Measurements from ENCODE around the gene ADCY2. TPM values are rescaled to one million over a fixed set of nuclear protein-coding genes. Genes with fewer than 3 reads are reported as not detected.

The ADCY2 gene
- total and polyA plus RNA-seq, 9 of the 15 experiments (the other 6 are each of a cell fraction or from before 2014, with no cell fraction given): 0.01 to 0.15 (median 0.03) TPM; not detected in 5

- 4% methylated on average over 11 of the region's 11 CpGs for WGBS (ENCODE audit: insufficient coverage, low coverage, missing lambda C conversion rate)
- TF ChIP-seq RFX7 (CRISPR knock-in tag; IDR thresholded peaks at IDR 0.05) (no peak), POLR2A (conservative IDR thresholded peaks at IDR 0.05) (no peak), ZNF780A (CRISPR knock-in tag; IDR thresholded peaks at IDR 0.05) (no peak), ZNF696 (CRISPR knock-in tag; conservative IDR thresholded peaks at IDR 0.05) (no peak), NR0B1 (IDR thresholded peaks at IDR 0.05; ENCODE audit: partially characterized antibody) (no peak), HCFC1 (IDR thresholded peaks at IDR 0.05; ENCODE audit: low read depth, low read length) (no peak), ZFPM2 (CRISPR knock-in tag; IDR thresholded peaks at IDR 0.05) (no peak), CEBPB (tag; IDR thresholded peaks at IDR 0.05) (peak; percentile 61; the same call in 1 of the 2 replicates), SMC3 (conservative IDR thresholded peaks at IDR 0.05; ENCODE audit: insufficient read depth, low read depth, low read length) (0 out of 2 replicates have a peak, but pooled peaks have one; percentile 18), FUS (optimal IDR thresholded peaks at IDR 0.05; ENCODE audit: low read depth, low read length) (no peak), BRF2 (IDR thresholded peaks at IDR 0.05; ENCODE audit: borderline replicate concordance, insufficient read depth, insufficient read length) (no peak), ZNF253 (CRISPR knock-in tag; conservative IDR thresholded peaks at IDR 0.05) (no peak), SRSF7 (optimal IDR thresholded peaks at IDR 0.05; ENCODE audit: low read depth, low read length) (no peak)
- TF ChIP-seq, protein P1, sequence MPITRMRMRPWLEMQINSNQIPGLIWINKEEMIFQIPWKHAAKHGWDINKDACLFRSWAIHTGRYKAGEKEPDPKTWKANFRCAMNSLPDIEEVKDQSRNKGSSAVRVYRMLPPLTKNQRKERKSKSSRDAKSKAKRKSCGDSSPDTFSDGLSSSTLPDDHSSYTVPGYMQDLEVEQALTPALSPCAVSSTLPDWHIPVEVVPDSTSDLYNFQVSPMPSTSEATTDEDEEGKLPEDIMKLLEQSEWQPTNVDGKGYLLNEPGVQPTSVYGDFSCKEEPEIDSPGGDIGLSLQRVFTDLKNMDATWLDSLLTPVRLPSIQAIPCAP (CRISPR knock-in tag; IDR thresholded peaks at IDR 0.05; ENCODE audit: borderline replicate concordance): no peak
- TF ChIP-seq, protein P2, sequence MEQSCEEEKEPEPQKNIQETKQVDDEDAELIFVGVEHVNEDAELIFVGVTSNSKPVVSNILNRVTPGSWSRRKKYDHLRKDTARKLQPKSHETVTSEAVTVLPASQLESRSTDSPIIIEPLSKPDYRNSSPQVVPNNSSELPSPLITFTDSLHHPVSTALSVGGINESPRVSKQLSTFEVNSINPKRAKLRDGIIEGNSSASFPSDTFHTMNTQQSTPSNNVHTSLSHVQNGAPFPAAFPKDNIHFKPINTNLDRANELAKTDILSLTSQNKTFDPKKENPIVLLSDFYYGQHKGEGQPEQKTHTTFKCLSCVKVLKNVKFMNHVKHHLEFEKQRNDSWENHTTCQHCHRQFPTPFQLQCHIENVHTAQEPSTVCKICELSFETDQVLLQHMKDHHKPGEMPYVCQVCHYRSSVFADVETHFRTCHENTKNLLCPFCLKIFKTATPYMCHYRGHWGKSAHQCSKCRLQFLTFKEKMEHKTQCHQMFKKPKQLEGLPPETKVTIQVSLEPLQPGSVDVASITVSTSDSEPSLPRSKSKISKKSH (CRISPR knock-in tag; IDR thresholded peaks at IDR 0.05): no peak
- TF ChIP-seq, protein P3, sequence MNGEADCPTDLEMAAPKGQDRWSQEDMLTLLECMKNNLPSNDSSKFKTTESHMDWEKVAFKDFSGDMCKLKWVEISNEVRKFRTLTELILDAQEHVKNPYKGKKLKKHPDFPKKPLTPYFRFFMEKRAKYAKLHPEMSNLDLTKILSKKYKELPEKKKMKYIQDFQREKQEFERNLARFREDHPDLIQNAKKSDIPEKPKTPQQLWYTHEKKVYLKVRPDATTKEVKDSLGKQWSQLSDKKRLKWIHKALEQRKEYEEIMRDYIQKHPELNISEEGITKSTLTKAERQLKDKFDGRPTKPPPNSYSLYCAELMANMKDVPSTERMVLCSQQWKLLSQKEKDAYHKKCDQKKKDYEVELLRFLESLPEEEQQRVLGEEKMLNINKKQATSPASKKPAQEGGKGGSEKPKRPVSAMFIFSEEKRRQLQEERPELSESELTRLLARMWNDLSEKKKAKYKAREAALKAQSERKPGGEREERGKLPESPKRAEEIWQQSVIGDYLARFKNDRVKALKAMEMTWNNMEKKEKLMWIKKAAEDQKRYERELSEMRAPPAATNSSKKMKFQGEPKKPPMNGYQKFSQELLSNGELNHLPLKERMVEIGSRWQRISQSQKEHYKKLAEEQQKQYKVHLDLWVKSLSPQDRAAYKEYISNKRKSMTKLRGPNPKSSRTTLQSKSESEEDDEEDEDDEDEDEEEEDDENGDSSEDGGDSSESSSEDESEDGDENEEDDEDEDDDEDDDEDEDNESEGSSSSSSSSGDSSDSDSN (IDR thresholded peaks at IDR 0.05; ENCODE audit: borderline replicate concordance in 1 of 2, low read depth in 2 of 2, low read length in 2 of 2): no peak
These were observed 123.1 kb downstream of the ADCY2 start for GRCh38 chr5:7518947-7519560.

More at GRCh38 chr5:7518947-7519560, 123.1 kb downstream of the ADCY2 start:
- CTCF ChIA-PET (ENCODE audit: low intra/inter-chr PET ratio): no interaction called here
- no peak overlapping the region for H3K4me2 ChIP-seq (ENCODE audit: insufficient read depth, low read length)
- no peak overlapping the region for H3K9ac ChIP-seq (ENCODE audit: insufficient read depth in 1 of 2, low read depth in 2 of 2, low read length in 2 of 2)
- no peak overlapping the region for H2AFZ ChIP-seq (ENCODE audit: low read depth, low read length)
- ATAC-seq (peak; percentile 76), DNase-seq (ENCODE audit: extremely low read depth in 1 of 4, low spot score in 3 of 4) (peak in 2 of 4 experiments; percentile 16 to 30), FAIRE-seq (no peak)
- H3K27me3 ChIP-seq (ENCODE audit: control insufficient read depth in 2 of 2, insufficient read depth in 2 of 2, low read length in 2 of 2): no peaks in the 10 kb centered on the region
- in situ Hi-C loops (cut with MboI): no loop called here
- H3K4me3 ChIP-seq: no peak overlapping the region
- no peak overlapping the region for H3K27ac ChIP-seq (ENCODE audit: extremely low read depth, low read depth, low read length)
- POLR2A ChIA-PET: interaction anchor here (1.5 kb wide), 1 partner anchor 11 kb away, joined by 3 read pairs; no protein-coding TSS in a partner anchor
- no TSS peak for BruUV-seq (replicated peaks)
- no peaks in the 10 kb centered on the region for H3K79me2 ChIP-seq (ENCODE audit: control insufficient read depth, insufficient read depth, low read length)
- H4K20me1 ChIP-seq (replicated peaks; ENCODE audit: control insufficient read depth, insufficient read depth, low read length): no peaks in the 10 kb centered on the region
- no peaks in the 10 kb centered on the region for H3K4me1 ChIP-seq (replicated peaks in 1 of 2; ENCODE audit: control insufficient read depth in 2 of 2, insufficient read depth in 2 of 2, low read length in 2 of 2)
- H3K9me1 ChIP-seq (ENCODE audit: control insufficient read depth, insufficient read depth, low read length): no peaks in the 10 kb centered on the region
- H3K9me3 ChIP-seq (replicated peaks; ENCODE audit: control insufficient read depth, insufficient read depth, low read depth, low read length): no peaks in the 10 kb centered on the region
- intact Hi-C loops (cut with micrococcal nuclease): no loop called here
- no peaks in the 10 kb centered on the region for H3K36me3 ChIP-seq (ENCODE audit: control insufficient read depth, insufficient read depth, low read length)

Data from K562 (cell line).